WTC11 (cell line): ENCODE measurements around the gene INTS7.

Experiments used
- CDX4 ChIP-seq: fragments of 250-450 bp; sonication (Bioruptor Pico); IDR thresholded peaks from 2 replicates; pipeline ENCODE4 v1.9.0; 2021; ENCODE audit warnings: moderate library complexity, mild to moderate bottlenecking, inconsistent platforms, borderline replicate concordance
- CREB1 ChIP-seq: sonication (generic); formaldehyde crosslinking; IDR thresholded peaks from 2 replicates; pipeline ENCODE4 v1.8.0; 2023; ENCODE audit warnings: mild to moderate bottlenecking, missing genetic modification reagents
- CTCF ChIP-seq: fragments of 200-600 bp; IDR thresholded peaks from 2 replicates; pipeline ENCODE4 v1.8.0; 2022; ENCODE audit warnings: antibody characterized with exemption
- FOXK1 ChIP-seq: sonication (generic); formaldehyde crosslinking; IDR thresholded peaks from 2 replicates; pipeline ENCODE4 v1.8.0; 2022; ENCODE audit warnings: mild to moderate bottlenecking, moderate library complexity, missing genetic modification reagents
- FOXP4 ChIP-seq: sonication (generic); formaldehyde crosslinking; IDR thresholded peaks from 2 replicates; pipeline ENCODE4 v1.8.0; 2022; ENCODE audit warnings: mild to moderate bottlenecking, missing genetic modification reagents
- IRF2 ChIP-seq: sonication (generic); formaldehyde crosslinking; IDR thresholded peaks from 2 replicates; pipeline ENCODE4 v1.8.0; 2022; ENCODE audit warnings: low read depth, missing genetic modification reagents, borderline replicate concordance
- MLX ChIP-seq: sonication (generic); formaldehyde crosslinking; IDR thresholded peaks from 2 replicates; pipeline ENCODE4 v1.8.1; 2023; ENCODE audit warnings: mild to moderate bottlenecking, missing genetic modification reagents, moderate library complexity
- MXD4 ChIP-seq: fragments of 250-450 bp; sonication (Bioruptor Pico); IDR thresholded peaks from 2 replicates; pipeline ENCODE4 v1.8.0; 2021; ENCODE audit warnings: mild to moderate bottlenecking, moderate library complexity, borderline replicate concordance
- RELA ChIP-seq: sonication (generic); formaldehyde crosslinking; IDR thresholded peaks from 2 replicates; pipeline ENCODE4 v1.8.1; 2022; ENCODE audit warnings: missing genetic modification reagents, mild to moderate bottlenecking, borderline replicate concordance
- USF2 ChIP-seq: sonication (generic); formaldehyde crosslinking; IDR thresholded peaks from 2 replicates; pipeline ENCODE4 v1.8.1; 2023; ENCODE audit warnings: mild to moderate bottlenecking, missing genetic modification reagents, moderate library complexity
- ZNF512 ChIP-seq: sonication (generic); formaldehyde crosslinking; IDR thresholded peaks from 2 replicates; pipeline ENCODE4 v1.8.1; 2022; ENCODE audit warnings: missing genetic modification reagents, borderline replicate concordance

- TF ChIP-seq CTCF (no peak), CREB1 (CRISPR knock-in tag) (no peak), ZNF512 (CRISPR knock-in tag) (no peak), MLX (CRISPR knock-in tag) (no peak), MXD4 (CRISPR knock-in tag) (no peak), FOXK1 (CRISPR knock-in tag) (no peak), USF2 (CRISPR knock-in tag) (no peak), IRF2 (CRISPR knock-in tag) (no peak), FOXP4 (no peak), CDX4 (CRISPR knock-in tag) (no peak), RELA (CRISPR knock-in tag) (no peak)
Measured at GRCh38 chr1:212074313-212074712, 39.0 kb upstream of the INTS7 start.
